Ammon's horn (tissue), 1 donor: ENCODE data around the gene EPHA4.

Experiments used
- DNase-seq: peaks from one replicate; pipeline ENCODE4 v3.0.0-alpha.2; 2016; ENCODE audit warnings: low spot score

Gene EPHA4

DNA sequence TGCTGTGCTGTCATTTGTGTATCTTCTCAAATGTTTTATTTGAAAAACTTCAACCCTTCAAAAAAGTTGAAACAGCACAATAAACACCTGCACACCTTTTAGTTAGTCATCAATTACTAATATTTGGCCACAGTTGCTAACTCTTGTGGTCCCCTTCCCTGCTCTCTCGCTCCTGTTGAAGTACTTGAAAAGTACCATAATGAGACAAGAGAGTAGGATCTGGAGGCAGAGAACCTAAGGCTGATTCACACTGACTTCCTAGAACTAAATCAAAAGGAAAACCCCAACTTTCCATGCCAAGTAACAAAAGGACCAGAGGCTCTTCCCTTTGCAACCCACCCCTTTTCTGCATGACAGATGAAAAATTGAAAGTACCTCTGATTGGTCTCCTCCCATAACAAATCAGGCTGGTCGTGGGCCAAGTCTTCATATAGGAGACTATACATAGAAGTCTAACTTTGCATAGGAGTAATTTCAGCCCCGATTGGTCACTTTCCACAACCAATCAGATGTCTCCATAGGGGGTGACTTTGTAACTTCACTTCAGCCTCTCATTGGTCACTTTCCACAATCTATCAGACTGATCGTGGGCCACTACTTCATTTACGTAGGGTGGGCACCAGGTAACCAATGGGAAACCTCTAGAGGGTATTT is 179.7 kb downstream of the EPHA4 start:
- DNase-seq = no peak

DNA sequence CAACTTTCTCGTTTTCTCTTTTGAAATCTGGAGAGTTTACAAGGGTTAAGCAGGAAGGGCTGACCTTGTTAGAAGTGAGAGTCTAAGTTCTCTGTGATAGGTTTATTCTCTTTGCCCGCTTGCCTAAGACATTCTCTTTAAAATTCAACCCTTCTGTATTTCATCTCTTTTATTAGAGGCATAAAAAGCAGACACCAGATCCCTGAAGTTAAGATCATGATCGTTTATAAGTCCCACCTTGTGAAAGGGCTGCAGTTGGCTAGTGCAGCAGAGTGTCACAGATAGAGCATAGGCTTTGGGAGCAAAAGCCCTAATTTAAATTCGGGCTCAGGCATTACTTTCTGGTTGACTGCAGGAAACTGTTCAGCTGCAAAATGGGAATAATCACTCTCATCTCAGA is 181.2 kb downstream of the EPHA4 start:
- DNase-seq = no peak

DNA sequence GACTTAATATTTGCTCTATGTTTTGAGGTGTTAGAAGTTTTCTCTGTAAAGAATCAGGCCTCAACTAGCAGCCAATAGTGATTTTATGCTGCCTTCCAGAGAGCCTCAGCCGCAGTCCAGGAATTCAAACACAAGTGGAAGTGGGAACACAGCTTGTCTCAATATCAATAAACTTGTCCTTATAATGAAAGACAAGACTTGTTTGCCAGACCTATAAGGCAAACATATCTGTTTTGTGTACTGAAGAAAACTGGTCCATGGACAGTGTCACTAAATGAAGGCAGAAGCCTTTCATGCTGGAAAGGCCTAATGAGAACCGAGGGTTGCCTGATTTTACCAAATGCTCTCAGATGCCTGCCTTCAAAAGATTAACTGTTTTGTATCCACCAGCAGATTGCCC is 182.2 kb downstream of the EPHA4 start:
- no peak for DNase-seq

DNA sequence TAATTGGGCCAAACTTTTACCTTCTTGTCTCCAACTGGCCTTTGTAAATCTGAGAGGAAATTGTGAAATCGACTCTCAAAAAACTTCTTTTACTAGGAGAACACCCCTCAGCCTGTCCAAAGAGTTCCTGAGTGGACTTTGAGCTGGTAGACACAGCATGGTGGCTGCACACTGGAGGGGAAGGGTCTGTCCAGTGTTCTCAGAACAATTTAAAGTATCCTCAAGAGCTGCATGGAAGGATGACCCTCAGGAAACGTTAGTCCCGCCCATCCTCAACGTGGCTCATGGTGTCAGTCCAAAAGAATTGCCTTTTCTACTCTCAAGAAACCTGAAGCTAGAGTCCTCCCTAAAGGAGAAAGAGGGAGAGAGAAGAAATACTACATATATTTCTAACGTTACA is 182.7 kb downstream of the EPHA4 start:
- DNase-seq = no peak

DNA sequence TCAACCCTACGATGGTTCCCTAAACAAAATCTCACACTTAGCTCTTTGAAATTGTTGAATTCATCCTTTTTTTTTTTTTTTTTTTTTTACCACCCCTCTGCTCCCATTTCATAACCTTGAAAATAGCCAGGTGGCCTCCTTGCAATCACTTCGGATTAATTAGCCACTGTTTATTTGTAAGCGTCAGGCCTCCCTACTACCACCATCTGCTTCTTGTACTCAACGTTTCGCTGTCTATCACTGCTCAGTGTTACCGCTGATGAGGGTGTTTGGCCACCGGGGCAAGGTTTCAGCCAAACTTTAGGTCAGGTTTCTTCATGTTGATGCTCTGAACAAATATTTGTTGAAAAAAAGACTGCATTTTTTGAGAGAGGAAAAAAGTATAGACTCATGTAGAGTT is 183.2 kb downstream of the EPHA4 start:
- DNase-seq = no peak

DNA sequence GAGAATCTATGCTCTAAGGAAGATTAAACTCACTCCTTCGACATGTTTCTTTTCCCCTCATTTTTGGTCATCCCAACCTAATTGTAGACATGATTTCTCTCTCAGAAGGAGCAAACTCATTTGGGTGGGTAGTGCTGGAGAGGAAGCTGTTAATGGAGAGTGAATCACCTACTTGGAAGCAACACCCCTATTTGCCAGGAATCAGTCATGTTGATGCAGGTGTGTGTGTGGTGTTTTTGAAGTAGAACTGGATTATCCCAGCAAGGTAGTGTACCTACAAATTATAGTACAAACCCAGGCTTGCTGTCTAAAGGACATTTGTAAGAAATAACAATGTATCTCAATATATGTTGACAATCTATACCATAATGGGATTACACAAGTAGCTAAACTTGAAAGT is 186.4 kb downstream of the EPHA4 start:
- DNase-seq = no peak

DNA sequence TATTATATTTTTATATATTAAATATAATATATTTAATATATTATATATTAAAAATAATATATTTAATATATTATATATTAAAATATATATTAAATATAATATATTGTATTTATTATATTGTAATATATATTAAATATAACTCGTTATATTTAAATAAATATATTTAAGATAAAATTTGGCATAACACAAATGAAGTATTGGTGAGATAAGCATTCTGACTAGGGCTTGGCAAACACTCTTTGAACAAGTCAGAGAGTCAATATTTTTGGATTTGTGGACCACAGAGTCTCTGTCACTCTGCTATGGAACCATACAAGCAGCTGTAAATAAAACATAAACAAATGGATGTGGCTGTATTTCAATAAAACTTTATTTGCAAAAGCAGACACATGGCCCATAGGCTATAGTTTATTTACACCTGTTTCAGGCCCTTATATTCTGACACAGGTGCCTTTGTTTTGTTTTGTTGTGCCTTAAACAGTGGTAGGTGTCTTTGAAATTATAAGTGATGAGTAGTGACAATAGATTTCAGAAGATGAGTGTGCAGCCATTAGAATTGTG is 190.1 kb downstream of the EPHA4 start:
- DNase-seq = no peak

DNA sequence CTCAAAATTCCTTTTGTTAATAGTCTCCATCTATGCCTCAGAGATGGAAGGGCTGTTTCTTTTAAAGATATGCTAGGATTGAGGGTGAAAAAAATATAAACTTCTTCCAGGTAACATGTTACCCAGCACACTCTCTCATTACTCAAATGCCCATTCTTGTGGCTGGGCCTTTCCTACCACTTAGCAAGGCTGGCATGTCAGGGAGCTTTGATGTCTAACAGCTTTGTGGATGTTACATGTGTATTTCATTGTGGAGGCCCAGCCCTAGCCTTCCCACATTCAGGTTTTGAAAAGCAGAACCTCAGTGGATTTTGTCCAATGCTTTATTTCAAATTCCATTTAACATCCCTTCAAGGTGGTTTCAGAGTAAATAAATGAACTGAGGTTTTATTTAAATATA is 191.4 kb downstream of the EPHA4 start:
- DNase-seq = no peak

DNA sequence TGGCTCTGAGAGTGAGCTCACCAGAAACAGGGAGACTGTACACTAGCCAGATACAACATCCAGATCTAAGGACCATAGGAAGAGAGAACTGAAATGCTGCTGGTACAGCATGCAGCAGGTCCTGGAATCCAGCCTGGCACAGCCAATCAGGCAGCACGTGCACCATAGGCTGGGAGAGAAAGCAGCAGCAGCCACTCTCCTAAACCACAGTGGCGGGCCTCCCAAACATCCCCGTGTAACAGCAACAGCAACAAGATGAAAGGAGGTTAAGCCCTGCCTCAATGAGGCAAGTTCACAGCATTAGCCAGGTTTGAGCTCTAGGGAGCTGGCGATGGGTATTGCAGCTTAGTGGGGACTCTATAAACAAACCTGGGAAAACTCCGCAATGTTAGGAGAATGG is 192.0 kb downstream of the EPHA4 start:
- DNase-seq = no peak

DNA sequence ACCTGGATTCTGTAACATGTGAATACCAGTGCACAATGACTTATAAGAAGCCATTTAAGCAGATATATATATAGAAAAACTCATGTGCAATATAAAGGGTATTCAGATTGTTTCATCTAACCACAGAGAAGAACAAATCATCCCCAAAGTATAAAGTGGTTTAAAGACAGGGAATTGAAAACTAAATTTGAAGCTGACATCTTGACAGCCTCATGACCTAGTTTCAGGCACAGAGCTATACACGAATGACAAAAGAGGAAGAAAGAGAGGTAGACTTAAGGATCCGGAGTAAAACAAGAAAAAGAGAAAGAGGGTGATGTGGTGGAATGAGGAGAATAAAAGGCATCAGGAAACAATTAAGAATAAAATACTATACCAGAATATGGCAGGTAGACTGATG is 194.5 kb downstream of the EPHA4 start:
- DNase-seq = no peak

DNA sequence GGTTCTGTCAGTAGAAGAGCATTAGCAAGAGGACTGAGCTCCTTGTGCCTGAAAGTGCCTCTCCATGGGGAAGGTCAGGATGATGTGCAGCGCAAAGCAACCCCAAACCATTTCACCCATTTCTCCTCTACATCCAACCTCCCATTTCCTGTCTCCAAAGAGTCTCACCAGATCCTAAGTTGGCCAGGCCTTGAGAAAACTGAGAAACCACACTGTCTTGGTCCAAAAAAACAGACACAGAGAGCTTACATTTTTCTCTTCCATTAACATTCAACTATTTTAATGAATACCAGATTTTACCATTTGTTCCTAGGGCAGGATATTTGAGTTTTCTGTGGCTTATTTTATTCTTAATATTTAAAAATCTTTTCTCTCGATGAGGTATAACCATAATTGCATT is 195.0 kb downstream of the EPHA4 start:
- no peak for DNase-seq

DNA sequence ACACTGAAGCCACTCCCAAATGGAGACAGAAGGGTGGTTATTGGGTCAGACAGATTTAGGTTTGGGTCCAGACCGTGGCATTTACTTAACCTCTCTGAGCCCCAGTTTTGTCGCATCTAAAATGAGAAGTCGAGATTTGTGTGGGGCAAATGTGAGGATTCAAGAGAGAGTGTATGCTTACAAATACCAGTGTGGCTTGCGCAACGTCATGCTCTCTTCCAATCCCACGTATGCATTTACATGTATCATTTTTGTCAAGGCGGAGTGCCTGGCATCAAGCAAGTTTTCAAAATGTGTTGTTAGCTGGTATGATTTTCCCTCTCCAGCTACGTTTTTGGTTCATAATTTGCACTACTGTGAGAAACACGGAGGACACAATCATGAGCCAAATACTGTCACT is 197.9 kb downstream of the EPHA4 start:
- no peak for DNase-seq

DNA sequence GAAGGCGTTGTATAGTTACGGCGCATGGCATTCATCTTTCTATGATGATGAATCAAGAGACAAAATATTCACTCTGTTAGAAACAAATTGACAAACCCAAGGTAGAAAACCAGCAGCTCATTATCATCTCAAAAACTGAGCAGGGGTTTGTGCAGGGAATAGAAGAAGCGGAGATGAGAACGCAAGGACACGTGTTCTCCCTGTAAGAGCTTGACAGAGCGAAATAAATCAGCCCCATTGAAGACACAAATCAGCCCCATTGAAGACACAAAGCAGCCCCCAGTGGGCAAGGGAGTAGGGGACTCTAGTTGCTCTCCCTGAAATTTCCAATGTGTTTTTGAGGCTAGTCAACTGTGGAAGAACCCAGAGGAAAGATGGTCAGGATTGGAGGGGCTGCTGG is 199.2 kb downstream of the EPHA4 start:
- no peak for DNase-seq

DNA sequence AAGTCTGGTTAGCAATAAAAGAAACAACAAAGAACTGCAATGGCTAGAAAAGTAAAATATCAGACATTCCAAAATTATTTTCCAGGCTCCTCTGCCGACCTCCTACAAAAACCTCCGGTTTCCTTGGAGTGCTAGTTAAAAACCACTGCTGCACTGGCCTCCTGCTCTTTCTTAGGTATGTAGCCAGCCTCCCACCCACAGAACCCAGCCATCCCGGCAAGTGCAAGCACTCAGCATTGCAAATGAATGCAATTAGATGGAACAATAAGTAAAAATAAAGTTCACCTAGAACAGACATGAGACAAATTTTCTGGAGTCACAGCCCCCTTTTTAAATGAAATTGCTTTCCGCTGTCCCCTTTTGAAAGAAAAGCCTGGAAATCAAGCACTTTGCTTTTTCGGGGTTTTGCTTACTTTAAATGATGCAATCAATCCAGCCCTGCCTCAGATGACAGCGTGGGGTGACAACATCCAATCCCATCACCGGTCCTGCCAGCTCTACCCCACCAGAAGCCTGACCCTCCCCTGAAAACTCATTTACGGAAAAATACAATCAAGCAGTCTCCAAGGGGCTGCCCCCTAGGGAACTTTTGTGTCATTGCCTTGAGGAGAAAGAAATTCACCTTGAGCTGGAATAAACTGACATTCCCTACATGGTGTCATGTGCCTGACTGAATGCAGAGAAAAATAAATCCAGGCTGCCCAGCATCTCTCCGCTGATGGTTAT is 199.8 kb downstream of the EPHA4 start:
- DNase-seq = no peak

DNA sequence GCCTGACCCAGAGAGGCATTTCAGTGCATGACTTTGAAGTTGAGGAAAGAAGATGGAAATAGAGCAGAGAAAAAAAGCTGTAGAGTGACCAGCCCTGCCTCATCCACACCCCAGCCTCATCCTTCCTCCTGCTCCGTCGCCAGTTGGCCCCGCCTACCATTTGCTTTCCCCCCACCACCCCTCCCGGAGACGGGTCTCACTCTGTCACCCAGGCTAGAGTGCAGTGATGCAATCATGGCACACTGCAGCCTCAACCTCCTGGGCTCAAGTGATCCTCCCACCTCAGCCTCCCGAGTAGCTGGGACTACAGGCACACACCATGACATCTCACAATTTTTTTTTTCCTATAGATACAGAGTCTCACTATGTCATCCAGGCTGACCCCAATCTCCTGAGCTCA is 200.8 kb downstream of the EPHA4 start:
- no peak for DNase-seq

DNA sequence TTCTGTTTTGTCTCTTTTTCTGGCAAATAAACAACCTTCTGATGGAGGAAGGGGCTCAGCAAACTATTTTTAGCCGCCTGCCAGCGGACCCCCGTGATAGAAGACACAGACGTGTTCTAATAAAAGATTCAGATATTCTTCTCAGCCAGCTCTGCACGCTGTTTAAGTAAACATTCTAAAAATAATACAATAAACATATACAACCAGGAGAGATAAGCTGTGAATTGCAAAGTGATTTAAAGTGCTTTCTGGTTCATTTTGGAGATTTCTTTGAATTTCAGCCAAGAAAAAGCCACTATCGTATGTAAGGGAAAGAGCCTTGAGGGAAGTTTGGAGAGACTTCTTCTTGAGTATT is 201.3 kb downstream of the EPHA4 start:
- DNase-seq = no peak

DNA sequence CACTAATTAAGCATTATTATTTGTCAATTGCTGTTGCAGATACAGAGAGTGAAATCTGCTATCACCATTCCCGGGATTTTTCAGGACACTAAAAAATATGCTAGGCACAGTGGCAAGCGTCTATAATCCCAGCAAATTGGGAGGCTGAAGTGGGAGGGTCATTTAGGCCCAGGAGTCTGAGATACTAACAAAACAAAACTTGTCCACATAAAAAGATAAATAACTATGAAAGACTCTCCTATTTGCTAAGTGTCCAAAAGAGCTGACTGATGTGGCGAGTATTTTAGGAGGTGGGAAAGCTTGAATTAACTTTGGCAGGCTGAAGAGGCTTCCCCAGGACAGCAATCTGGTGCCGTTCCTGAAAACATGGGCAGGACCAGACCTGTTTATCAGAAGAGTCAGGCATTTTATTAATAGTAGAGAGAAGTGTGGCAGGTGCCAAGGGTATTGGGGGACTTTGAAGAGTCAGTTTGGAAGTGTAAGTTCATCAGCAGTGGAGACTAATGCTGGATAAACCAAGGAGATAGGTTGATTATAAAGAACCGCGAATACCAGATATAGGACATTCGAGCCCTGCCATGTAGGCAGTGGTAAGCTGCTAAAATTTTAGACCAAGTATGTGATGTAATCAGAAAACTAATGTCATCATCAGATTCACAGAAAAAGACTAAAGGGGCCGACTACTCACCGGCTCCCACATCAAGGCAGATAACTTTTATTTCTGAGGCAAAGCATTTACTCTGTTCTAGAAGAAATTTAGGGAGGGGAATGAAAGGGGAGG is 201.8 kb downstream of the EPHA4 start:
- no peak for DNase-seq
